Uterus (tissue), 2 donors: Measurements from ENCODE around the gene DPEP1.

Experiments
- CTCF ChIP-seq, 4 experiments: fragments of 200-600 bp in 2 of 4; fragments of 450-650 bp in 2 of 4; sonication (generic) in 2 of 4; IDR thresholded peaks; one replicate each; pipeline ENCODE4 v1.5.1; 2016 to 2019; ENCODE audit warnings: antibody characterized with exemption in 4 of 4, mild to moderate bottlenecking in 2 of 4, moderate library complexity in 1 of 4
- POLR2A ChIP-seq, 2 donors: fragments of 450-650 bp; IDR thresholded peaks; one replicate each; pipeline ENCODE4 v1.6.1; 2016; ENCODE audit warnings: antibody characterized with exemption in 2 of 2, mild to moderate bottlenecking in 1 of 2, moderate library complexity in 1 of 2

GRCh38 chr16:89658221-89658879 lies 44.9 kb downstream of the DPEP1 start:
- TF ChIP-seq CTCF (IDR thresholded peaks at IDR 0.05) (no peak), POLR2A (IDR thresholded peaks at IDR 0.05) (no peak)
